ENCODE data around the gene BCKDHB. TPM values are rescaled to one million over a fixed set of nuclear protein-coding genes. Genes with fewer than 3 reads are reported as not detected.

Gene BCKDHB
- total and polyA plus RNA-seq, 2 donors (not counting 3 experiments of a cell fraction or from before 2014, with no cell fraction given): 5.6 to 12.2 TPM

DNA sequence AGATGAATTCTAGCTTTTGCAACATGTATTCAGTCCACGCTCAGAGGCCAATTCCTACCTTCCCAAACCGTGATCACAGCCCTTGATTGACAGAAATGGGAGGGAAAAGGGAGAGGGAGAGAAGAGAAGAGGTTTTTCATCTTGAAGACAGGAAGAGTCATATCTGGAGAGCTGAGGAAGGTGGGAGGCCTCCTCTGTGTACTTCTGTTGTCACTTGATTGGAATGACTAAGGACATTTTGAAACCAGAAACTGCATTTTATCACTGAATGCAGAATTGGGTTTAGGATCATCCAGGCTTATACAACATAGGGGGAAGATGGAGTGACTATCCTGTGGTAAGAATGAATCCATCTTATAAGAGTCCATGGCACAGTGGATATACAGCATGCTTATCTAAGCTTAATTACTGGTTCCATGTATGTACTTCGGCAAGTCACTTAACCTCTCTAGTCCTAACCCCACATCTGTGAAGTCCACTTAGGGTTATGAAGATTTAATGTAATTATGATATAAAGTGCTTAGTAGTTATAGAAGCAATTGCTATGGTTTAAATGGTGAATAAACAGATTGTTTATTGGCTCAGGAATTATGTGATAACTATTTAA, 144.0 kb downstream of the BCKDHB start:
- ChIA-PET CTCF (no interaction called here), POLR2A (no interaction called here)
- H3K27ac ChIP-seq (ENCODE audit: insufficient read depth, low read depth, low read length): no peak overlapping the region
- no peaks in the 10 kb centered on the region for H3K9me3 ChIP-seq (replicated peaks; ENCODE audit: control insufficient read depth, insufficient read depth, low read length)
- H3K4me1 ChIP-seq (ENCODE audit: control insufficient read depth, extremely low read depth, insufficient read depth, low read length): no peaks in the 10 kb centered on the region
- intact Hi-C loops (cut with micrococcal nuclease) (no loop called here), dilution Hi-C loops (cut with MboI; ENCODE audit: extremely low pct_ligation_motif_present, low sequenced_read_pairs) (no loop called here)
- FAIRE-seq: no peak
- TF ChIP-seq POLR2AphosphoS5 (IDR thresholded peaks at IDR 0.05; ENCODE audit: insufficient read depth, low read depth, low read length): no peak
- TF ChIP-seq POLR2A (IDR thresholded peaks at IDR 0.05; ENCODE audit: low read depth, low read length): no peak
- TF ChIP-seq, protein P1, sequence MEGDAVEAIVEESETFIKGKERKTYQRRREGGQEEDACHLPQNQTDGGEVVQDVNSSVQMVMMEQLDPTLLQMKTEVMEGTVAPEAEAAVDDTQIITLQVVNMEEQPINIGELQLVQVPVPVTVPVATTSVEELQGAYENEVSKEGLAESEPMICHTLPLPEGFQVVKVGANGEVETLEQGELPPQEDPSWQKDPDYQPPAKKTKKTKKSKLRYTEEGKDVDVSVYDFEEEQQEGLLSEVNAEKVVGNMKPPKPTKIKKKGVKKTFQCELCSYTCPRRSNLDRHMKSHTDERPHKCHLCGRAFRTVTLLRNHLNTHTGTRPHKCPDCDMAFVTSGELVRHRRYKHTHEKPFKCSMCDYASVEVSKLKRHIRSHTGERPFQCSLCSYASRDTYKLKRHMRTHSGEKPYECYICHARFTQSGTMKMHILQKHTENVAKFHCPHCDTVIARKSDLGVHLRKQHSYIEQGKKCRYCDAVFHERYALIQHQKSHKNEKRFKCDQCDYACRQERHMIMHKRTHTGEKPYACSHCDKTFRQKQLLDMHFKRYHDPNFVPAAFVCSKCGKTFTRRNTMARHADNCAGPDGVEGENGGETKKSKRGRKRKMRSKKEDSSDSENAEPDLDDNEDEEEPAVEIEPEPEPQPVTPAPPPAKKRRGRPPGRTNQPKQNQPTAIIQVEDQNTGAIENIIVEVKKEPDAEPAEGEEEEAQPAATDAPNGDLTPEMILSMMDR (IDR thresholded peaks at IDR 0.05; ENCODE audit: extremely low read depth in 1 of 2, insufficient read depth in 1 of 2, low read depth in 1 of 2, low read length in 2 of 2): no peak
- no peak for TF ChIP-seq MYC (IDR thresholded peaks at IDR 0.05; ENCODE audit: low read depth, low read length)
- no peak for TF ChIP-seq EZH2 (IDR thresholded peaks at IDR 0.05; ENCODE audit: borderline replicate concordance, low read depth, low read length, severe bottlenecking)
- TF ChIP-seq FOS (IDR thresholded peaks at IDR 0.05; ENCODE audit: borderline replicate concordance, insufficient read depth, low read length): no peak
- no peak for TF ChIP-seq GATA2 (IDR thresholded peaks at IDR 0.05; ENCODE audit: insufficient read depth, insufficient read length, low read depth, low read length)
- TF ChIP-seq, protein P2, sequence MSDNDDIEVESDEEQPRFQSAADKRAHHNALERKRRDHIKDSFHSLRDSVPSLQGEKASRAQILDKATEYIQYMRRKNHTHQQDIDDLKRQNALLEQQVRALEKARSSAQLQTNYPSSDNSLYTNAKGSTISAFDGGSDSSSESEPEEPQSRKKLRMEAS (IDR thresholded peaks at IDR 0.05; ENCODE audit: insufficient read depth, insufficient read length): no peak
- no peak for TF ChIP-seq JUN (IDR thresholded peaks at IDR 0.05; ENCODE audit: borderline replicate concordance, insufficient read depth, insufficient read length, low read depth)
- no peak for DNase-seq (ENCODE audit: low read depth, low spot score)
- H3K27me3 ChIP-seq (ENCODE audit: control insufficient read depth in 2 of 2, insufficient read depth in 2 of 2, low read length in 2 of 2): no peaks in the 10 kb centered on the region
- no peaks in the 10 kb centered on the region for H3K79me2 ChIP-seq (ENCODE audit: control insufficient read depth, insufficient read depth, low read length)
- no peaks in the 10 kb centered on the region for H4K20me1 ChIP-seq (replicated peaks; ENCODE audit: control insufficient read depth, extremely low read depth, insufficient read depth, low read length)
- H3K9me1 ChIP-seq (replicated peaks; ENCODE audit: control insufficient read depth, extremely low read depth, insufficient read depth, low read length): no peaks in the 10 kb centered on the region
- H3K4me3 ChIP-seq (replicated peaks in 1 of 3; ENCODE audit: insufficient read depth in 1 of 3, low read depth in 1 of 3, low read length in 3 of 3): no peak overlapping the region
- H3K36me3 ChIP-seq (ENCODE audit: control insufficient read depth in 2 of 2, extremely low read depth in 1 of 2, insufficient read depth in 2 of 2, low read length in 2 of 2): no peaks in the 10 kb centered on the region
- no TSS peak for BruUV-seq (replicated peaks)
- no peak overlapping the region for H3K9ac ChIP-seq (replicated peaks; ENCODE audit: extremely low read depth, insufficient read depth, low read length)
- no peak overlapping the region for H3K4me2 ChIP-seq (ENCODE audit: insufficient read depth, low read length)
- no peak overlapping the region for H2AFZ ChIP-seq (ENCODE audit: low read depth, low read length)

Measured in endothelial cell of umbilical vein (primary cell).